Nephron (organoid): ENCODE results near the gene ADGRD1.

Experiments used
- H3K27ac Mint-ChIP-seq, 3 experiments: 2 replicates each; pipeline ENCODE4 v1.8.0; 2020; ENCODE audit warnings: mixed read lengths in 3 of 3, mild to moderate bottlenecking in 2 of 3, moderate library complexity in 1 of 3
- H3K27me3 Mint-ChIP-seq: 2 replicates; pipeline ENCODE4 v1.8.0; 2021; ENCODE audit warnings: low read depth, mild to moderate bottlenecking, moderate library complexity, mixed read lengths
- H3K36me3 Mint-ChIP-seq: 2 replicates; pipeline ENCODE4 v1.8.0; 2020; ENCODE audit warnings: low read depth, mixed read lengths
- H3K4me1 Mint-ChIP-seq: 2 replicates; pipeline ENCODE4 v1.8.0; 2020; ENCODE audit warnings: mixed read lengths
- H3K4me3 Mint-ChIP-seq, 3 experiments: 2 replicates each; pipeline ENCODE4 v1.8.0; 2020; ENCODE audit warnings: mild to moderate bottlenecking in 3 of 3, mixed read lengths in 3 of 3, moderate library complexity in 2 of 3
- H3K9me3 Mint-ChIP-seq: 2 replicates; pipeline ENCODE4 v1.8.0; 2020; ENCODE audit warnings: mixed read lengths
- TF ChIP-seq, protein P1 (sequence below), 3 experiments: fragments of 200-600 bp; sonication (generic); IDR thresholded peaks; one replicate each; pipeline ENCODE4 v1.5.0; 2021; ENCODE audit warnings: antibody characterized with exemption in 3 of 3; ENCODE audit not compliant: unreplicated experiment in 3 of 3

The ADGRD1 gene

DNA sequence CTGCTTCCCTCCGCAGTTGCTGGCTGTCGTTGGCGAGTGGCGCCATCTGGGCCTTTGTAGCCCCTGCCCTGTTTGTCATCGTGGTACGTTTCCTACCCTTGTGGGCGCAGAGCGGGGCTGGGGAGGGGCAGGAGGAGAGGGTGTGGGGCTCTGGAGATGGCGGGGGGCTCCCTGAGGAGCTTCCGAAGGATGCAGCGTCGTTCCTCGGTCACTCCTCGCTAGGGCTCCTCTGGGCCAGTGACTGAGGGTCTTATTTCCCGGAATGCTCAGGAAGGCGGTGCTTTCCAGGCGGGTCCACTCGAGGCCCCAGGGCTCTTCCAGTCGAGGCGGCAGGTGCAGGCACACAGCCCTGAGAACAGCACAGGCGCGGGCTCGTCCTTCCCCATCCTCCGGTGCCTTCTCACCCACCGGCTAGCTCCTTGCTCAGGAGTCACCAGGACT is 167.1 kb downstream of the ADGRD1 start:
- no peaks in the 10 kb centered on the region for H3K36me3 Mint-ChIP-seq
- H3K27ac Mint-ChIP-seq = no peak overlapping the region
- no peaks in the 10 kb centered on the region for H3K9me3 Mint-ChIP-seq

GRCh38 chr12:131121705-131122405 is 168.1 kb downstream of the ADGRD1 start:
- H3K9me3 Mint-ChIP-seq = no peaks in the 10 kb centered on the region
- H3K4me1 Mint-ChIP-seq = peaks cover 5% of the 10 kb centered on the region
- TF ChIP-seq, protein P1, sequence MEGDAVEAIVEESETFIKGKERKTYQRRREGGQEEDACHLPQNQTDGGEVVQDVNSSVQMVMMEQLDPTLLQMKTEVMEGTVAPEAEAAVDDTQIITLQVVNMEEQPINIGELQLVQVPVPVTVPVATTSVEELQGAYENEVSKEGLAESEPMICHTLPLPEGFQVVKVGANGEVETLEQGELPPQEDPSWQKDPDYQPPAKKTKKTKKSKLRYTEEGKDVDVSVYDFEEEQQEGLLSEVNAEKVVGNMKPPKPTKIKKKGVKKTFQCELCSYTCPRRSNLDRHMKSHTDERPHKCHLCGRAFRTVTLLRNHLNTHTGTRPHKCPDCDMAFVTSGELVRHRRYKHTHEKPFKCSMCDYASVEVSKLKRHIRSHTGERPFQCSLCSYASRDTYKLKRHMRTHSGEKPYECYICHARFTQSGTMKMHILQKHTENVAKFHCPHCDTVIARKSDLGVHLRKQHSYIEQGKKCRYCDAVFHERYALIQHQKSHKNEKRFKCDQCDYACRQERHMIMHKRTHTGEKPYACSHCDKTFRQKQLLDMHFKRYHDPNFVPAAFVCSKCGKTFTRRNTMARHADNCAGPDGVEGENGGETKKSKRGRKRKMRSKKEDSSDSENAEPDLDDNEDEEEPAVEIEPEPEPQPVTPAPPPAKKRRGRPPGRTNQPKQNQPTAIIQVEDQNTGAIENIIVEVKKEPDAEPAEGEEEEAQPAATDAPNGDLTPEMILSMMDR (IDR thresholded peaks at IDR 0.05; ENCODE audit: unreplicated experiment in 3 of 3) = no peak

More for the DNA sequence above, 167.1 kb downstream of the ADGRD1 start:
- TF ChIP-seq, protein P1 (IDR thresholded peaks at IDR 0.05; ENCODE audit: unreplicated experiment in 3 of 3) = no peak
- Mint-ChIP-seq H3K27me3 (peaks cover 13% of the 10 kb centered on the region), H3K4me1 (peaks cover 12% of the 10 kb centered on the region), H3K4me3 (no peak overlapping the region)

GRCh38 chr12:131122631-131123030 is 168.9 kb downstream of the ADGRD1 start:
- no peaks in the 10 kb centered on the region for H3K9me3 Mint-ChIP-seq
- no peak overlapping the region for H3K27ac Mint-ChIP-seq
- no peaks in the 10 kb centered on the region for H3K36me3 Mint-ChIP-seq
- H3K27me3 Mint-ChIP-seq = peaks cover 11% of the 10 kb centered on the region
- H3K4me3 Mint-ChIP-seq = no peak overlapping the region
- no peaks in the 10 kb centered on the region for H3K4me1 Mint-ChIP-seq
- TF ChIP-seq, protein P1 (IDR thresholded peaks at IDR 0.05; ENCODE audit: unreplicated experiment in 3 of 3) = no peak

More at GRCh38 chr12:131121705-131122405, 168.1 kb downstream of the ADGRD1 start:
- H3K36me3 Mint-ChIP-seq = no peaks in the 10 kb centered on the region
- no peak overlapping the region for H3K27ac Mint-ChIP-seq
- peaks cover 11% of the 10 kb centered on the region for H3K27me3 Mint-ChIP-seq
- H3K4me3 Mint-ChIP-seq = no peak overlapping the region

GRCh38 chr12:131123817-131124216 is 170.1 kb downstream of the ADGRD1 start:
- TF ChIP-seq, protein P1 (IDR thresholded peaks at IDR 0.05; ENCODE audit: unreplicated experiment in 3 of 3) = no peak
- H3K27me3 Mint-ChIP-seq = peaks cover 11% of the 10 kb centered on the region
- no peak overlapping the region for H3K27ac Mint-ChIP-seq
- no peak overlapping the region for H3K4me3 Mint-ChIP-seq
- H3K4me1 Mint-ChIP-seq = no peaks in the 10 kb centered on the region
- H3K36me3 Mint-ChIP-seq = no peaks in the 10 kb centered on the region
- H3K9me3 Mint-ChIP-seq = no peaks in the 10 kb centered on the region

- no peak overlapping the region for H3K27ac Mint-ChIP-seq
- H3K4me3 Mint-ChIP-seq = no peak overlapping the region
- TF ChIP-seq, protein P1 (IDR thresholded peaks at IDR 0.05; ENCODE audit: unreplicated experiment in 3 of 3) = no peak
- no peaks in the 10 kb centered on the region for H3K36me3 Mint-ChIP-seq
- no peaks in the 10 kb centered on the region for H3K9me3 Mint-ChIP-seq
- H3K4me1 Mint-ChIP-seq = no peaks in the 10 kb centered on the region
- peaks cover 11% of the 10 kb centered on the region for H3K27me3 Mint-ChIP-seq
These were observed 171.0 kb downstream of the ADGRD1 start for GRCh38 chr12:131124487-131125280.
